ENCODE results near the gene NTF4. TPM values are rescaled to one million over a fixed set of nuclear protein-coding genes. Genes with fewer than 3 reads are reported as not detected.

Gene NTF4, protein sequence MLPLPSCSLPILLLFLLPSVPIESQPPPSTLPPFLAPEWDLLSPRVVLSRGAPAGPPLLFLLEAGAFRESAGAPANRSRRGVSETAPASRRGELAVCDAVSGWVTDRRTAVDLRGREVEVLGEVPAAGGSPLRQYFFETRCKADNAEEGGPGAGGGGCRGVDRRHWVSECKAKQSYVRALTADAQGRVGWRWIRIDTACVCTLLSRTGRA
- total RNA-seq (not detected), polyA plus RNA-seq (under 1 TPM in 1 of 2 donors, not detected in 1; 0.76 TPM)
- long read RNA-seq, donor 1 = 0 reads
- long read RNA-seq, donor 2, partial matches to known transcripts = 0 of 2 reads
- long read RNA-seq, donor 2, other reads (novel, unspliced or antisense) = 2 of 2 reads
- long read RNA-seq, donor 3 = 0 reads

DNA sequence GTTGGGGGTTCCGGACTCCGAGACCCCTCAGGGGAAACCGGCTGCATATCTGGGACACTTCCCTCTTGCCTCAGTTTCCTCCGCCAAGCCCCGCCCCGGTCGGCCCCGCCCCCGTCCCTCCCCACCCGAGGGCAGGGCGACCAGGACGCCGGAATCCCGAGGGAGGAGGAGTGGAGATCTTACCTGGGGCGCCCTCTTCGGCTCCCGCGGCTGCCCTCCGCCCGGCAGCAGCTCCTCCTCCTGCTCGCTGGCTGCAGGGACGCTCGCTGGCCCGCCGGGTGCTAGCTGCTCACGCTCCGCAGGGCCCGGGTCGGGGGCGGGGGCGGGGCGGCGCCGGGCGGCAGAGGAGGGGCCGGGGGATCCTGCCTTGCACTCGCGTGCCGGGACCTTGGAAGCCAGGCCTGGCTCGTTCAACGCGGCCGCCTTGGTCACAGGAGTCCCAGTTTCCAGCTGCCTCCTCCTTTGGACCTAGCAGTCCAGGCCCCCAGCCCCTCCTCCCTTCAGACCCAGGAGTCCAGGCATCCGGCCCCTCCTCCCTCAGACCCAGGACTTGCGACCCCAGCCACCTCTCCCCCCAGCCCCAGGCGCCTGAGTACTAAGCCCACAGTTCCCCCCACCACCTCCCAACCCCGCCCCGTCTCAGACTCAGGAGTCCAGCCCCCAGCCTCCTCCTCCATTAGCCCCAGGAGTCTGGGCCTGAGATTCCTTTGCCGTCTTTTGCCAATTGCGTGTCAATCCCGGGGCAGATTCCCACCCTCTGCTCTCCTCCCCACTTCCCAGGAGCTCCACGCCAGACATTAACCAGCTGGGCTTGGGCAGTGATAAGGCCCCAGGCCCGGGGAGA, at the start of gene NTF4:
Gene NTF4, minus strand, starts transcription at position 51 of the 844 bp plus-strand sequence. CDS start 2,821 bp downstream, outside the sequence.
- peak in 3 of 4 donors; percentile 19 to 48 (median 44) for ATAC-seq
- H3K27me3 ChIP-seq = peaks cover 0 to 72% (median 20%) of the 10 kb centered on the region in 9 donors
- TF ChIP-seq POLR2A (IDR thresholded peaks at IDR 0.05) = no peak
- TF ChIP-seq, protein P1, sequence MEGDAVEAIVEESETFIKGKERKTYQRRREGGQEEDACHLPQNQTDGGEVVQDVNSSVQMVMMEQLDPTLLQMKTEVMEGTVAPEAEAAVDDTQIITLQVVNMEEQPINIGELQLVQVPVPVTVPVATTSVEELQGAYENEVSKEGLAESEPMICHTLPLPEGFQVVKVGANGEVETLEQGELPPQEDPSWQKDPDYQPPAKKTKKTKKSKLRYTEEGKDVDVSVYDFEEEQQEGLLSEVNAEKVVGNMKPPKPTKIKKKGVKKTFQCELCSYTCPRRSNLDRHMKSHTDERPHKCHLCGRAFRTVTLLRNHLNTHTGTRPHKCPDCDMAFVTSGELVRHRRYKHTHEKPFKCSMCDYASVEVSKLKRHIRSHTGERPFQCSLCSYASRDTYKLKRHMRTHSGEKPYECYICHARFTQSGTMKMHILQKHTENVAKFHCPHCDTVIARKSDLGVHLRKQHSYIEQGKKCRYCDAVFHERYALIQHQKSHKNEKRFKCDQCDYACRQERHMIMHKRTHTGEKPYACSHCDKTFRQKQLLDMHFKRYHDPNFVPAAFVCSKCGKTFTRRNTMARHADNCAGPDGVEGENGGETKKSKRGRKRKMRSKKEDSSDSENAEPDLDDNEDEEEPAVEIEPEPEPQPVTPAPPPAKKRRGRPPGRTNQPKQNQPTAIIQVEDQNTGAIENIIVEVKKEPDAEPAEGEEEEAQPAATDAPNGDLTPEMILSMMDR (IDR thresholded peaks at IDR 0.05) = no peak
- H3K4me3 ChIP-seq = peak within 1 kb of the TSS in 10 of 12 donors; percentile 3 to 44 (median 28)
- H3K4me1 ChIP-seq = peaks cover 0 to 13% (median 6%) of the 10 kb centered on the region in 12 donors
- 4 to 13% (median 5%) methylated on average over 10 to 53 of the region's 53 CpGs for WGBS, 4 donors
- no peak for DNase-seq
- no peaks in the 10 kb centered on the region for H3K9me3 ChIP-seq
- intact Hi-C loops (cut with DNase I) = no loop called here
- H3K36me3 ChIP-seq = no peaks in the 10 kb centered on the region
- no peak within 1 kb of the TSS for H3K27ac ChIP-seq

DNA sequence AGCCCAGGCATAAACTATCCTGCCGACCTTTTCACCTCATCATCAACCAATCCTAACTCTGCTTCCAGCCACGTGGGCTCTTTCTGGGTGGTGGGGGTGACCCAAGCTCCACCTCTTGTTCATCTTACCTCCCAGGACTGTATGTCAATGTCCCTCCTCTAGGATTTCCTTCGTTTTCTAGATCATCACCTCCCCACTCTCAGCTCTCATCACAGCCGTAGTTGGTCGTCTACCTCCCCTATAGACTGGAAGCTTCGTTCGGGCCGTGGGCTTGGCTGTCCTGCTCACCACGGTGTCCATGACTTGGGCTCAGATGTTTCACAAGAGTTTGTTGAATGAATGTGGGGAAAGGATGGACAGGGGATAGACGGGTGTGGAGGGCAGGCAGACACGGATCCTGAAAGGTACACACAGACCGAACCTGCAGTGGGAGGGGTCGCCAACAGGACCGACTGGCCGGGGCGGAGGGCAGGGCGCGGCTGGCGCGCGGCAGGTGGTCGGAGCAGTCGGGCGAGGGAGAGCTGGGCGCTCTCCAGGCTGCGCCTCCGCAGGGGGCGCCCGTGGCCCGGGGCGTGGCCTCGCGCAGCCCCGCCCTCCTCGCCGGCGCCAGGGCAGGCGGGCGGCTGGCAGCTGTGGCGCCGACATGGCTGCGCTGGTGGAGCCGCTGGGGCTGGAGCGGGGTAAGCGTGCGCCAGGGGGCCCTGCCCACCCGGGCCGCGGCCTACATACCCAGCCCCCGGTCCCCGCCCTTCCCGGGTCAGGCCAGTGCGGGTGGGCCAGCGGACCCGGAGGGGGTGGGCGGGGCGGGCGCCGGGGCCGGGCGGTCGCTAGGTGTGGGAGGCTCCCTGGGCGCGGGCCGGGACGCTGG, 49.4 kb upstream of the NTF4 start, which contains the start of gene LIN7B:
Gene LIN7B, plus strand, starts transcription at position 609 of the 868 bp plus-strand sequence. Its CDS starts 35 bp downstream, at position 644.
- ATAC-seq (peak; percentile 22 to 71 (median 54)), DNase-seq (peak; percentile 70 to 85 (median 78))
- TF ChIP-seq, protein P1 (IDR thresholded peaks at IDR 0.05) = peak in 11 of 12 donors; percentile 29 to 72 (median 56)
- peak in 1 of 2 donors; percentile 35 for TF ChIP-seq POLR2A (IDR thresholded peaks at IDR 0.05)
- peak within 1 kb of the TSS; percentile 61 to 93 (median 83) for H3K4me3 ChIP-seq
- no peaks in the 10 kb centered on the region for H3K9me3 ChIP-seq
- peaks cover 5 to 57% (median 31%) of the 10 kb centered on the region in 12 donors for H3K4me1 ChIP-seq
- intact Hi-C loops (cut with DNase I) = loop anchor here in 5 of 10 donors (2.0 to 5.0 kb wide), 2 partner anchors 17 to 33 kb away; no protein-coding TSS in a partner anchor
- peak within 1 kb of the TSS; percentile 48 to 91 (median 85) for H3K27ac ChIP-seq
- no peaks in the 10 kb centered on the region for H3K27me3 ChIP-seq
- WGBS, 4 donors = 1 to 2% (median 1%) methylated on average over 40 to 66 of the region's 66 CpGs
- peaks cover 0 to 8% (median 4%) of the 10 kb centered on the region in 9 donors for H3K36me3 ChIP-seq

DNA sequence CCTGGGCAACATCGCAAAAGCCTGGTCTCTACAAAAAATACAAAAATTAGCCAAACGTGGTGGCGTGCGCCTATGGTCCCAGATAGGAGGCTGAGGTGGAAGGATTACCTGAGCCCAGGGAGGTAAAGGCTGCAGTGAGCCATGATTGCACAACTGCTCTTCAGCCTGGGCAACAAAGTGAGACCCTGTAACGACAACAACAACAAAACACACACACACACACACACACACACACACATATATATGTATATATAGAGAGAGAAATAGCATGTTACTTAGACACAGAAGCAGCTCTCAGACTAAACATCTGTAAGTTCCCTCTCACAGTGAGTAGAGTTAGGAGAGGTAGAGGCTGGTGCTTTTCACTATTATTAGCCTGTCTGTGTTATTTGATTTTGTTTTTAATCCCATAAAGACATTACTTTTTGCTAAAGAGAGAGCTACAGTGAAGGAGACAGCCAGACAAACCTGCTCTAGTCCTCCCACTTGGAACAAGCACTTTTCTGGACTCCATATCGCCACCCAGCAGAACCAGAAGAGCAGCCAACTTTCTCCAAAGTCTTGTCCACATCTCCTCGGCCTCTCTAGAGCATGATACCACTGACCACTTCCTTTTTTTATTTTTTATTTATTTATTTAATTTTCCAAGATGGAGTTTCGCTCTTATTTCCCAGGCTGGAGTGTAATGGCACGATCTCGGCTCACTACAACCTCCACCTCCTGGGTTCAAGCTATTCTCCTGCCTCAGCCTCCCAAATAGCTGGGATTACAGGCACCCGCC, 46.8 kb upstream of the NTF4 start:
- DNase-seq = no peak
- WGBS, 4 donors = 81 to 87% (median 83%) methylated on average over 11 of the region's 11 CpGs
- Histone ChIP-seq H3K4me1 (peaks cover 0 to 38% (median 20%) of the 10 kb centered on the region in 12 donors), H3K27me3 (no peaks in the 10 kb centered on the region), H3K36me3 (peaks cover 0 to 34% (median 30%) of the 10 kb centered on the region in 9 donors), H3K27ac (peak overlapping the region in 1 of 12 donors; percentile 52), H3K4me3 (no peak overlapping the region), H3K9me3 (no peaks in the 10 kb centered on the region)
- intact Hi-C loops (cut with DNase I) = loop anchor here in 4 of 10 donors (5.0 kb wide), 1 partner anchor 36 kb away; no protein-coding TSS in a partner anchor
- TF ChIP-seq, protein P1 (IDR thresholded peaks at IDR 0.05) = no peak
- TF ChIP-seq POLR2A (IDR thresholded peaks at IDR 0.05) = no peak
- no peak for ATAC-seq
